Breast epithelium (tissue), 3 donors: ENCODE results near the gene FNDC10.

Source experiments
- POLR2A ChIP-seq: fragments of 450-650 bp; IDR thresholded peaks from one replicate; pipeline ENCODE4 v1.6.1; 2016; ENCODE audit warnings: antibody characterized with exemption, mild to moderate bottlenecking, moderate library complexity
- POLR2AphosphoS5 ChIP-seq, 3 donors: sonication (generic); formaldehyde crosslinking; IDR thresholded peaks; one replicate each; pipeline ENCODE4 v1.6.1; 2017; ENCODE audit warnings: antibody characterized with exemption in 3 of 3
- TF ChIP-seq, protein P1 (sequence below), 3 donors: fragments of 450-650 bp; IDR thresholded peaks; one replicate each; pipeline ENCODE4 v1.5.1; 2016 to 2017; ENCODE audit warnings: antibody characterized with exemption in 3 of 3, mild to moderate bottlenecking in 3 of 3, moderate library complexity in 3 of 3

GRCh38 chr1:1625404-1625775 is 25.5 kb upstream of the FNDC10 start:
- TF ChIP-seq, protein P1, sequence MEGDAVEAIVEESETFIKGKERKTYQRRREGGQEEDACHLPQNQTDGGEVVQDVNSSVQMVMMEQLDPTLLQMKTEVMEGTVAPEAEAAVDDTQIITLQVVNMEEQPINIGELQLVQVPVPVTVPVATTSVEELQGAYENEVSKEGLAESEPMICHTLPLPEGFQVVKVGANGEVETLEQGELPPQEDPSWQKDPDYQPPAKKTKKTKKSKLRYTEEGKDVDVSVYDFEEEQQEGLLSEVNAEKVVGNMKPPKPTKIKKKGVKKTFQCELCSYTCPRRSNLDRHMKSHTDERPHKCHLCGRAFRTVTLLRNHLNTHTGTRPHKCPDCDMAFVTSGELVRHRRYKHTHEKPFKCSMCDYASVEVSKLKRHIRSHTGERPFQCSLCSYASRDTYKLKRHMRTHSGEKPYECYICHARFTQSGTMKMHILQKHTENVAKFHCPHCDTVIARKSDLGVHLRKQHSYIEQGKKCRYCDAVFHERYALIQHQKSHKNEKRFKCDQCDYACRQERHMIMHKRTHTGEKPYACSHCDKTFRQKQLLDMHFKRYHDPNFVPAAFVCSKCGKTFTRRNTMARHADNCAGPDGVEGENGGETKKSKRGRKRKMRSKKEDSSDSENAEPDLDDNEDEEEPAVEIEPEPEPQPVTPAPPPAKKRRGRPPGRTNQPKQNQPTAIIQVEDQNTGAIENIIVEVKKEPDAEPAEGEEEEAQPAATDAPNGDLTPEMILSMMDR (IDR thresholded peaks at IDR 0.05) = no peak
- TF ChIP-seq POLR2AphosphoS5 (IDR thresholded peaks at IDR 0.05) (no peak), POLR2A (no peak)
